SK-N-MC (cell line): ENCODE results near the gene COL27A1.

ENCODE experiments used
- DNase-seq: peaks from one replicate; pipeline ENCODE4 v3.0.0-alpha.2; 2011; ENCODE audit warnings: low read depth, low spot score
- H3K27ac ChIP-seq: fragments of 200-600 bp; sonication (generic); 2 replicates; pipeline ENCODE4 v1.5.1; 2016; ENCODE audit warnings: mixed run types
- H3K36me3 ChIP-seq: fragments of 200-600 bp; sonication (generic); 2 replicates; pipeline ENCODE4 v1.6.1; 2017; ENCODE audit warnings: antibody characterized with exemption, low read length, mixed read lengths; ENCODE audit not compliant: insufficient read depth
- H3K4me3 ChIP-seq: fragments of 200-600 bp; sonication (generic); 2 replicates; pipeline ENCODE4 v1.5.1; 2016
- H3K9ac ChIP-seq: fragments of 200-600 bp; sonication (generic); 2 replicates; pipeline ENCODE4 v1.8.0; 2017; ENCODE audit warnings: mixed run types, mixed read lengths; ENCODE audit not compliant: insufficient read length
- H3K9me3 ChIP-seq: fragments of 200-600 bp; sonication (generic); 2 replicates; pipeline ENCODE4 v1.6.1; 2017; ENCODE audit warnings: low read depth, mild to moderate bottlenecking, antibody characterized with exemption, low read length, moderate library complexity, mixed read lengths
- EZH2 ChIP-seq: fragments of 200-600 bp; sonication (generic); IDR thresholded peaks from one replicate; pipeline ENCODE4 v1.6.1; 2017; ENCODE audit warnings: antibody characterized with exemption
- FOXP2 ChIP-seq: optimal IDR thresholded peaks from 2 replicates; pipeline ENCODE3; 2011; ENCODE audit warnings: mild to moderate bottlenecking, moderate library complexity; ENCODE audit not compliant: insufficient read depth; ENCODE audit errors: extremely low read length, control extremely low read depth
- POLR2AphosphoS5 ChIP-seq: IDR thresholded peaks from 2 replicates; pipeline ENCODE4 v1.6.1; 2012; ENCODE audit warnings: mild to moderate bottlenecking, low read depth, low read length, borderline replicate concordance

The COL27A1 gene

GRCh38 chr9:114181607-114182409, 26.5 kb downstream of the COL27A1 start:
- no peak for TF ChIP-seq EZH2
- no peak for TF ChIP-seq POLR2AphosphoS5
- no peak for TF ChIP-seq FOXP2
- no peak overlapping the region for H3K9ac ChIP-seq
- no peaks in the 10 kb centered on the region for H3K9me3 ChIP-seq
- no peak overlapping the region for H3K4me3 ChIP-seq
- no peak for DNase-seq
- no peaks in the 10 kb centered on the region for H3K36me3 ChIP-seq
- H3K27ac ChIP-seq = no peak overlapping the region

GRCh38 chr9:114183006-114183405, 27.7 kb downstream of the COL27A1 start:
- TF ChIP-seq FOXP2 = no peak
- TF ChIP-seq POLR2AphosphoS5 = no peak
- TF ChIP-seq EZH2 = no peak
- no peak for DNase-seq
- Histone ChIP-seq H3K9me3 (no peaks in the 10 kb centered on the region), H3K36me3 (no peaks in the 10 kb centered on the region), H3K27ac (no peak overlapping the region), H3K9ac (no peak overlapping the region), H3K4me3 (no peak overlapping the region)

GRCh38 chr9:114184071-114184470, 28.7 kb downstream of the COL27A1 start:
- no peak for DNase-seq
- H3K4me3 ChIP-seq = no peak overlapping the region
- H3K9ac ChIP-seq = no peak overlapping the region
- no peak for TF ChIP-seq POLR2AphosphoS5
- no peak for TF ChIP-seq FOXP2
- no peak for TF ChIP-seq EZH2
- H3K36me3 ChIP-seq = no peaks in the 10 kb centered on the region
- H3K27ac ChIP-seq = no peak overlapping the region
- no peaks in the 10 kb centered on the region for H3K9me3 ChIP-seq

GRCh38 chr9:114184866-114185265, 29.5 kb downstream of the COL27A1 start:
- Histone ChIP-seq H3K27ac (no peak overlapping the region), H3K4me3 (no peak overlapping the region), H3K36me3 (no peaks in the 10 kb centered on the region), H3K9me3 (no peaks in the 10 kb centered on the region), H3K9ac (no peak overlapping the region)
- TF ChIP-seq FOXP2 (no peak), POLR2AphosphoS5 (no peak), EZH2 (no peak)
- no peak for DNase-seq

GRCh38 chr9:114185570-114186490, 30.5 kb downstream of the COL27A1 start:
- no peak for DNase-seq
- Histone ChIP-seq H3K27ac (no peak overlapping the region), H3K36me3 (no peaks in the 10 kb centered on the region), H3K9ac (no peak overlapping the region), H3K4me3 (no peak overlapping the region), H3K9me3 (no peaks in the 10 kb centered on the region)
- no peak for TF ChIP-seq POLR2AphosphoS5
- TF ChIP-seq EZH2 = no peak
- TF ChIP-seq FOXP2 = no peak

- Histone ChIP-seq H3K27ac (no peak overlapping the region), H3K9ac (no peak overlapping the region), H3K9me3 (no peaks in the 10 kb centered on the region), H3K36me3 (no peaks in the 10 kb centered on the region), H3K4me3 (no peak overlapping the region)
- TF ChIP-seq EZH2 = no peak
- no peak for TF ChIP-seq POLR2AphosphoS5
- TF ChIP-seq FOXP2 = no peak
- DNase-seq = no peak
Observed at GRCh38 chr9:114186605-114187289, 31.4 kb downstream of the COL27A1 start.

- Histone ChIP-seq H3K9me3 (no peaks in the 10 kb centered on the region), H3K9ac (no peak overlapping the region), H3K36me3 (no peaks in the 10 kb centered on the region), H3K27ac (no peak overlapping the region), H3K4me3 (no peak overlapping the region)
- DNase-seq = no peak
- TF ChIP-seq FOXP2 (no peak), POLR2AphosphoS5 (no peak), EZH2 (no peak)
Observed at GRCh38 chr9:114187827-114188226, 32.5 kb downstream of the COL27A1 start.
